ENCODE results near the gene KCTD12. TPM values are rescaled to one million over a fixed set of nuclear protein-coding genes. Genes with fewer than 3 reads are reported as not detected.
"Not testable (repeated sequence)": the region's sequence is repeated elsewhere in the genome, so short reads cannot be mapped to it uniquely, and the experiment has no call there.

The KCTD12 gene
- total and polyA plus RNA-seq, 2 of the 13 experiments (the other 11 are each of a cell fraction or from before 2014, with no cell fraction given): not detected

DNA sequence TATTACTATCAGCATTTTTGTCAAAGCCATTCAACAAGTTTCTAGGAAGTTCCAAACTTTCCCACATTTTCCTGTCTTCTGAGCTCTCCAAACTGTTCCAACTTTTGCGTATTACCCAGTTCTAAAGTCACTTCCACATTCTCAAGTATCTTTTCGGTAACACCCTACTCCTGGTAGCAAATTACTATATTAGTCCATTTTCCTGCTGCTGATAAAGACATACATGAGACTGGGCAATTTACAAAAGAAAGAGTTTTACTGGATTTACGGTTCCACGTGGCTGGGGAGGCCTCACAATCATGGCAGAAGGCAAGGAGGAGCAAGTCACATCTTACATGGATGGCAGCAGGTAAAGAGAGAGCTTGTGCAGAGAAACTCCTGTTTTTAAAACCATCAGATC lies 12.9 kb upstream of the KCTD12 start:
- H3K4me2 ChIP-seq (ENCODE audit: low read depth, low read length); H3K27ac ChIP-seq (ENCODE audit: extremely low read length, insufficient read depth, low read length); CTCF ChIA-PET (ENCODE audit: low intra/inter-chr PET ratio, low total read pairs); H3K4me3 ChIP-seq (replicated peaks in 1 of 3; ENCODE audit: insufficient read depth in 1 of 3, low read depth in 2 of 3, low read length in 3 of 3); H3K4me1 ChIP-seq (ENCODE audit: insufficient read depth, low read length); intact Hi-C loops (cut with micrococcal nuclease; ENCODE audit: unreplicated experiment); in situ Hi-C loops (cut with HindIII; ENCODE audit: extremely low pct_ligation_motif_present, low pct_unique_long_range_greater_than_20kb); H3K36me3 ChIP-seq (replicated peaks in 1 of 2; ENCODE audit: control insufficient read depth in 1 of 2, insufficient read depth in 2 of 2, low read length in 2 of 2); H3K79me2 ChIP-seq (ENCODE audit: insufficient read depth, low read length); BruUV-seq (replicated peaks); POLR2A ChIA-PET; H2AFZ ChIP-seq (ENCODE audit: low read length); H3K9me3 ChIP-seq (ENCODE audit: low read length); H4K20me1 ChIP-seq (ENCODE audit: insufficient read depth, low read length); FAIRE-seq; ATAC-seq; DNase-seq (ENCODE audit: low spot score); H3K27me3 ChIP-seq (ENCODE audit: control insufficient read depth in 1 of 2, insufficient read depth in 2 of 2, low read length in 2 of 2); H3K9ac ChIP-seq (ENCODE audit: insufficient read depth, low read depth, low read length): not testable (repeated sequence)
- 2% methylated on average over 4 of the region's 4 CpGs for WGBS (ENCODE audit: low lambda C conversion rate)

DNA sequence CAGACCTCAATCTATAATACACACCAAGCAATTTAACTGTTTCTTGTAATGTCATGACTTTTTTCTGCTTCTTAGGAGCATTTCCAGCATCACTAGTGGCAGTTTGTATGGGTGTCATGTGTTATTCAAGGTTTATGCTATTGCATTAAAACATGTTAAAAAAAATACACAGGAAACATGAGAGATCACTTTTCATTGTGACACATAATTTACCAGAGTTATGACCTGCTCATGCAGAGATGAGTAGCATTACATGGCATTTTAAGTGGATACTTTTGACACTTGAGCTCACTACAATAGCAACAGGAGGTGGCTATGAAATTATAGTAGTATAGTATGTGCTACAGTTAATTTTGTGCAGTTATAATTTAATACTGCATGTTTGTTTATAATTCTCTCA lies 11.0 kb upstream of the KCTD12 start:
- H4K20me1 ChIP-seq (ENCODE audit: insufficient read depth, low read length); H3K27me3 ChIP-seq (ENCODE audit: control insufficient read depth in 1 of 2, insufficient read depth in 2 of 2, low read length in 2 of 2); BruUV-seq (replicated peaks); CTCF ChIA-PET (ENCODE audit: low intra/inter-chr PET ratio, low total read pairs); H3K27ac ChIP-seq (ENCODE audit: extremely low read length, insufficient read depth, low read length); H3K9ac ChIP-seq (ENCODE audit: insufficient read depth, low read depth, low read length); H3K79me2 ChIP-seq (ENCODE audit: insufficient read depth, low read length); H3K4me3 ChIP-seq (replicated peaks in 1 of 3; ENCODE audit: insufficient read depth in 1 of 3, low read depth in 2 of 3, low read length in 3 of 3); in situ Hi-C loops (cut with HindIII; ENCODE audit: extremely low pct_ligation_motif_present, low pct_unique_long_range_greater_than_20kb); H3K4me1 ChIP-seq (ENCODE audit: insufficient read depth, low read length); FAIRE-seq; ATAC-seq; H3K9me3 ChIP-seq (ENCODE audit: low read length); H3K4me2 ChIP-seq (ENCODE audit: low read depth, low read length); H3K36me3 ChIP-seq (replicated peaks in 1 of 2; ENCODE audit: control insufficient read depth in 1 of 2, insufficient read depth in 2 of 2, low read length in 2 of 2); DNase-seq (ENCODE audit: low spot score); intact Hi-C loops (cut with micrococcal nuclease; ENCODE audit: unreplicated experiment); H2AFZ ChIP-seq (ENCODE audit: low read length); POLR2A ChIA-PET: not testable (repeated sequence)

DNA sequence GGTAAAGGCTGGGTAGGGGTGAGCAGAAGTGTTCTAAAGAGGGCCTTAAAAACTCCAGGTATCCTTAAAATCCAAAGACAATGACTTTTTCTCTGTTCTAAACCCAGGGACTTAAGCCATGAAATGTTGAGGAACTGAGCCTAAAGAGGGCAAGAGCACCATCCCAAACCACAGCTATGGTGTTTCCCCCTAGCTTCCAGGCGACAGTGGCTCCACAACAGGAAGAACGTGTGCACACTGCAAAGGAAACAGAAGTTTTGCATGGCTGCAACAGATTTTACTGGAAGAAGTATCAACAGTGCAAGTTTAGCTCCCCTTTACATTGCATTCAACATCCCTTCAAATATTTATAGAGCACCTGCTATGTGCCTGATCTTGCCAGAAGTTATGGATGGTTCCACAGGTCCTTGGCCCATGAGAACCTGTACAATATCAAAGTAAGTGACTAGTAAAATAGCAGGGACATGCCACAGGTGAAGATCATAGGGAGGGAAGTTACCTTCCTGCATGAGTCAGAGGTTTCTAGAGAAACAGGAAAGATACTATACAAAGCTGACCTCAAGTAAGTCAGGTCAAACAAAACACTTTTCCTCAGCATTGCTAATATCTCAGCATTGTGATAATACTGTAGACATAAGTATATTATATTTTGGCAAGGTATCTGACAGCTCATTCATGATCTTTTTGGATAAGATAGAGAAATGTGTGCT lies 8.4 kb upstream of the KCTD12 start:
- H3K9ac ChIP-seq (ENCODE audit: insufficient read depth, low read depth, low read length): no peak overlapping the region
- no peak overlapping the region for H3K4me3 ChIP-seq (replicated peaks in 1 of 3; ENCODE audit: insufficient read depth in 1 of 3, low read depth in 2 of 3, low read length in 3 of 3)
- no peaks in the 10 kb centered on the region for H3K4me1 ChIP-seq (ENCODE audit: insufficient read depth, low read length)
- H3K27ac ChIP-seq (ENCODE audit: extremely low read length, insufficient read depth, low read length): no peak overlapping the region
- FAIRE-seq: no peak
- no peaks in the 10 kb centered on the region for H4K20me1 ChIP-seq (ENCODE audit: insufficient read depth, low read length)
- no peaks in the 10 kb centered on the region for H3K27me3 ChIP-seq (ENCODE audit: control insufficient read depth in 1 of 2, insufficient read depth in 2 of 2, low read length in 2 of 2)
- POLR2A ChIA-PET: no interaction called here
- in situ Hi-C loops (cut with HindIII; ENCODE audit: extremely low pct_ligation_motif_present, low pct_unique_long_range_greater_than_20kb): no loop called here
- no peak overlapping the region for H3K4me2 ChIP-seq (ENCODE audit: low read depth, low read length)
- peaks cover 7% of the 10 kb centered on the region; the same call in 1 of the 2 replicates for H3K9me3 ChIP-seq (ENCODE audit: low read length)
- H3K36me3 ChIP-seq (replicated peaks in 1 of 2; ENCODE audit: control insufficient read depth in 1 of 2, insufficient read depth in 2 of 2, low read length in 2 of 2): no peaks in the 10 kb centered on the region
- no peak for DNase-seq (ENCODE audit: low spot score)
- CTCF ChIA-PET (ENCODE audit: low intra/inter-chr PET ratio, low total read pairs): no interaction called here
- intact Hi-C loops (cut with micrococcal nuclease; ENCODE audit: unreplicated experiment): no loop called here
- H3K79me2 ChIP-seq (ENCODE audit: insufficient read depth, low read length): no peaks in the 10 kb centered on the region
- ATAC-seq: no peak
- TF ChIP-seq IKZF1 (IDR thresholded peaks at IDR 0.05) (no peak), MEIS1 (CRISPR knock-in tag; IDR thresholded peaks at IDR 0.05; ENCODE audit: borderline replicate concordance) (no peak), ZNF589 (CRISPR knock-in tag; conservative IDR thresholded peaks at IDR 0.05) (no peak), HOXA3 (CRISPR knock-in tag; IDR thresholded peaks at IDR 0.05) (no peak)
- TF ChIP-seq, protein P1, sequence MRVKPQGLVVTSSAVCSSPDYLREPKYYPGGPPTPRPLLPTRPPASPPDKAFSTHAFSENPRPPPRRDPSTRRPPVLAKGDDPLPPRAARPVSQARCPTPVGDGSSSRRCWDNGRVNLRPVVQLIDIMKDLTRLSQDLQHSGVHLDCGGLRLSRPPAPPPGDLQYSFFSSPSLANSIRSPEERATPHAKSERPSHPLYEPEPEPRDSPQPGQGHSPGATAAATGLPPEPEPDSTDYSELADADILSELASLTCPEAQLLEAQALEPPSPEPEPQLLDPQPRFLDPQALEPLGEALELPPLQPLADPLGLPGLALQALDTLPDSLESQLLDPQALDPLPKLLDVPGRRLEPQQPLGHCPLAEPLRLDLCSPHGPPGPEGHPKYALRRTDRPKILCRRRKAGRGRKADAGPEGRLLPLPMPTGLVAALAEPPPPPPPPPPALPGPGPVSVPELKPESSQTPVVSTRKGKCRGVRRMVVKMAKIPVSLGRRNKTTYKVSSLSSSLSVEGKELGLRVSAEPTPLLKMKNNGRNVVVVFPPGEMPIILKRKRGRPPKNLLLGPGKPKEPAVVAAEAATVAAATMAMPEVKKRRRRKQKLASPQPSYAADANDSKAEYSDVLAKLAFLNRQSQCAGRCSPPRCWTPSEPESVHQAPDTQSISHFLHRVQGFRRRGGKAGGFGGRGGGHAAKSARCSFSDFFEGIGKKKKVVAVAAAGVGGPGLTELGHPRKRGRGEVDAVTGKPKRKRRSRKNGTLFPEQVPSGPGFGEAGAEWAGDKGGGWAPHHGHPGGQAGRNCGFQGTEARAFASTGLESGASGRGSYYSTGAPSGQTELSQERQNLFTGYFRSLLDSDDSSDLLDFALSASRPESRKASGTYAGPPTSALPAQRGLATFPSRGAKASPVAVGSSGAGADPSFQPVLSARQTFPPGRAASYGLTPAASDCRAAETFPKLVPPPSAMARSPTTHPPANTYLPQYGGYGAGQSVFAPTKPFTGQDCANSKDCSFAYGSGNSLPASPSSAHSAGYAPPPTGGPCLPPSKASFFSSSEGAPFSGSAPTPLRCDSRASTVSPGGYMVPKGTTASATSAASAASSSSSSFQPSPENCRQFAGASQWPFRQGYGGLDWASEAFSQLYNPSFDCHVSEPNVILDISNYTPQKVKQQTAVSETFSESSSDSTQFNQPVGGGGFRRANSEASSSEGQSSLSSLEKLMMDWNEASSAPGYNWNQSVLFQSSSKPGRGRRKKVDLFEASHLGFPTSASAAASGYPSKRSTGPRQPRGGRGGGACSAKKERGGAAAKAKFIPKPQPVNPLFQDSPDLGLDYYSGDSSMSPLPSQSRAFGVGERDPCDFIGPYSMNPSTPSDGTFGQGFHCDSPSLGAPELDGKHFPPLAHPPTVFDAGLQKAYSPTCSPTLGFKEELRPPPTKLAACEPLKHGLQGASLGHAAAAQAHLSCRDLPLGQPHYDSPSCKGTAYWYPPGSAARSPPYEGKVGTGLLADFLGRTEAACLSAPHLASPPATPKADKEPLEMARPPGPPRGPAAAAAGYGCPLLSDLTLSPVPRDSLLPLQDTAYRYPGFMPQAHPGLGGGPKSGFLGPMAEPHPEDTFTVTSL (CRISPR knock-in tag; IDR thresholded peaks at IDR 0.05; ENCODE audit: borderline replicate concordance): no peak
- 0% methylated on average over 2 of the region's 2 CpGs for WGBS (ENCODE audit: low lambda C conversion rate)
- no peak overlapping the region for H2AFZ ChIP-seq (ENCODE audit: low read length)
- no TSS peak for BruUV-seq (replicated peaks)
